A673 (cell line): ENCODE measurements around the gene BCAM. TPM values are rescaled to one million over a fixed set of nuclear protein-coding genes. Genes with fewer than 3 reads are reported as not detected.

Source experiments
- BruUV-seq: library from RNA; stranded (reverse); fragments of 400-500 nt; replicated peaks from 2 replicates; lab custom pipeline; 2021; lab: Mats Ljungman, UMichigan
- CTCF ChIA-PET: fragments of 300-600 bp; sonication (Branson Sonifier 250); formaldehyde crosslinking; loops from one replicate; lab custom pipeline; 2022; ENCODE audit warnings: antibody characterized with exemption; lab: Charles Lee
- POLR2A ChIA-PET: fragments of 300-600 bp; sonication (Branson Sonifier 250); formaldehyde crosslinking; loops from one replicate; lab custom pipeline; 2022; ENCODE audit warnings: antibody characterized with exemption; ENCODE audit not compliant: low non-redundant PET; lab: Charles Lee
- DNase-seq: peaks from one replicate; pipeline ENCODE4 v3.0.0-alpha.2; 2015; ENCODE audit warnings: low spot score
- H3K27ac ChIP-seq: fragments of 200-600 bp; sonication (generic); 2 replicates; pipeline ENCODE4 v1.5.1; 2016; ENCODE audit warnings: mixed run types, low read depth, mild to moderate bottlenecking, mixed read lengths, antibody characterized with exemption, low read length; ENCODE audit not compliant: poor library complexity, severe bottlenecking
- H3K27me3 ChIP-seq: fragments of 200-600 bp; sonication (generic); replicated peaks from 2 replicates; pipeline ENCODE4 v1.6.1; 2017; ENCODE audit warnings: mixed run types, low read depth, mild to moderate bottlenecking, mixed read lengths, antibody characterized with exemption, low read length; ENCODE audit not compliant: insufficient read depth, poor library complexity
- H3K36me3 ChIP-seq: fragments of 200-600 bp; sonication (generic); 2 replicates; pipeline ENCODE4 v1.6.1; 2016; ENCODE audit warnings: mixed run types, mild to moderate bottlenecking, mixed read lengths, antibody characterized with exemption, low read length; ENCODE audit not compliant: insufficient read depth, poor library complexity, severe bottlenecking
- H3K4me1 ChIP-seq: fragments of 200-600 bp; sonication (generic); 2 replicates; pipeline ENCODE4 v1.6.1; 2017; ENCODE audit warnings: mixed run types, mild to moderate bottlenecking, mixed read lengths, antibody characterized with exemption, low read length; ENCODE audit not compliant: insufficient read depth, poor library complexity, severe bottlenecking
- H3K4me3 ChIP-seq: fragments of 200-600 bp; sonication (generic); 2 replicates; pipeline ENCODE4 v1.5.1; 2016; ENCODE audit warnings: low read depth, mixed run types, mild to moderate bottlenecking, mixed read lengths, low read length; ENCODE audit not compliant: poor library complexity, severe bottlenecking
- H3K9me3 ChIP-seq: fragments of 200-600 bp; sonication (generic); 2 replicates; pipeline ENCODE4 v1.6.1; 2016; ENCODE audit warnings: mixed run types, low read depth, mild to moderate bottlenecking, mixed read lengths, antibody characterized with exemption, low read length; ENCODE audit not compliant: poor library complexity, severe bottlenecking
- CTCF ChIP-seq: fragments of 300-800, 200-600 bp; sonication (generic); conservative IDR thresholded peaks from 2 replicates; pipeline ENCODE4 v1.5.1; 2017; ENCODE audit warnings: low read depth, mild to moderate bottlenecking, antibody characterized with exemption, low read length, moderate library complexity, mixed read lengths
- EZH2 ChIP-seq: fragments of 200-600 bp; sonication (generic); IDR thresholded peaks from 2 replicates; pipeline ENCODE4 v1.6.1; 2017; ENCODE audit warnings: borderline replicate concordance, low read depth, mild to moderate bottlenecking, mixed read lengths, antibody characterized with exemption, low read length; ENCODE audit not compliant: poor library complexity, severe bottlenecking
- intact Hi-C: fragments of 100-400 bp; cut with micrococcal nuclease; formaldehyde crosslinking; loops from one replicate; pipeline ENCODE4 v1.10.0; 2022; ENCODE audit not compliant: unreplicated experiment
- total RNA-seq: library from RNA; stranded (reverse); gene quantifications from 2 replicates; pipeline ENCODE4 v1.2.3, GENCODE V29; 2021

Gene BCAM
- total RNA-seq, 1 experiment from 2014 or later, result 3.4 TPM

- POLR2A ChIA-PET, result no interaction called here
Observed at GRCh38 chr19:44814517-44814916, 5.6 kb downstream of the BCAM start.

GRCh38 chr19:44816301-44816700 lies 7.4 kb downstream of the BCAM start:
- no TSS peak for BruUV-seq

More at GRCh38 chr19:44814517-44814916, 5.6 kb downstream of the BCAM start:
- no peak overlapping the region for H3K4me3 ChIP-seq
- no peaks in the 10 kb centered on the region for H3K4me1 ChIP-seq
- H3K27ac ChIP-seq, result no peak overlapping the region
- no TSS peak for BruUV-seq
- CTCF ChIA-PET, result no interaction called here
- H3K9me3 ChIP-seq, result no peaks in the 10 kb centered on the region
- no peak for DNase-seq
- no peaks in the 10 kb centered on the region for H3K36me3 ChIP-seq
- no peaks in the 10 kb centered on the region for H3K27me3 ChIP-seq
- TF ChIP-seq EZH2 (no peak), CTCF (no peak)
- intact Hi-C loops, result no loop called here

GRCh38 chr19:44817725-44818465 lies 9.0 kb downstream of the BCAM start:
- ChIA-PET POLR2A (no interaction called here), CTCF (interaction anchor here (0.7 kb wide), 1 partner anchor 94 kb away, joined by 7 read pairs; no protein-coding TSS in a partner anchor)
- intact Hi-C loops, result no loop called here
- Histone ChIP-seq H3K4me3 (no peak overlapping the region), H3K36me3 (no peaks in the 10 kb centered on the region), H3K27me3 (no peaks in the 10 kb centered on the region), H3K4me1 (peaks cover 5% of the 10 kb centered on the region), H3K9me3 (no peaks in the 10 kb centered on the region), H3K27ac (no peak overlapping the region)
- DNase-seq, result no peak
- TF ChIP-seq EZH2 (no peak), CTCF (no peak)
- no TSS peak for BruUV-seq

More at GRCh38 chr19:44816301-44816700, 7.4 kb downstream of the BCAM start:
- ChIA-PET POLR2A (no interaction called here), CTCF (no interaction called here)
- no peak for TF ChIP-seq CTCF
- TF ChIP-seq EZH2, result no peak
- no peak for DNase-seq
- intact Hi-C loops, result no loop called here
- Histone ChIP-seq H3K4me3 (no peak overlapping the region), H3K27ac (no peak overlapping the region), H3K27me3 (no peaks in the 10 kb centered on the region), H3K36me3 (no peaks in the 10 kb centered on the region), H3K4me1 (no peaks in the 10 kb centered on the region), H3K9me3 (no peaks in the 10 kb centered on the region)
